H1 (cell line): ENCODE measurements around the gene PTPN1. TPM values are rescaled to one million over a fixed set of nuclear protein-coding genes. Genes with fewer than 3 reads are reported as not detected.

Source experiments
- BRCA1 ChIP-seq: IDR thresholded peaks from 2 replicates; pipeline ENCODE4 v1.6.1; 2012; ENCODE audit warnings: low read depth, low read length, improper control_type of control experiment
- E2F6 ChIP-seq: IDR thresholded peaks from 2 replicates; pipeline ENCODE4 v1.6.1; 2012; ENCODE audit warnings: inconsistent platforms
- SIRT6 ChIP-seq: IDR thresholded peaks from one replicate; pipeline ENCODE4 v1.7.1; 2012; ENCODE audit warnings: low read length, inconsistent platforms
- polyA plus RNA-seq, 7 experiments: library from polyadenylated mRNA; depleted of rRNA in 3 of 7; stranded (reverse) in 5 of 7; unstranded in 2 of 7; fragments of >200 nt in 5 of 7; fragments of 200-250 nt in 2 of 7; gene quantifications; 1 replicate in 5 of 7; 2 replicates in 1 of 7; 4 replicates in 1 of 7; pipeline versions ENCODE4 v1.2.1 to v1.2.3, GENCODE V29; 2011 to 2013; ENCODE audit warnings: missing spikeins in 2 of 7, mixed read lengths in 2 of 7
- total RNA-seq: library from RNA; stranded (reverse); fragmentation: NEBNext Ultra II Directional; extraction: Animal tissue kit (Norgen Biotek cat#: 25700); gene quantifications from 2 replicates; pipeline ENCODE4 v1.2.1, GENCODE V29; 2021

The PTPN1 gene
- total and polyA plus RNA-seq, 2 of the 8 experiments (the other 6 are each of a cell fraction or from before 2014, with no cell fraction given) = 18.6 to 32.1 TPM

- TF ChIP-seq E2F6 (no peak), SIRT6 (no peak), BRCA1 (no peak)
These were observed 82.3 kb downstream of the PTPN1 start (continued) for GRCh38 chr20:50592282-50593004.
